Breast epithelium (tissue), 4 donors: Measurements from ENCODE around the gene FSHR. TPM values are rescaled to one million over a fixed set of nuclear protein-coding genes. Genes with fewer than 3 reads are reported as not detected.

ENCODE experiments used
- DNase-seq, 2 donors: peaks; one replicate each; pipeline ENCODE4 v3.0.0-alpha.2; 2019; ENCODE audit warnings: low spot score in 2 of 2
- H3K27ac ChIP-seq, 2 donors: fragments of 200-600 bp; sonication (generic) in 1 of 2; one replicate each; pipeline ENCODE4 v1.5.1; 2016 to 2019; ENCODE audit warnings: mild to moderate bottlenecking in 1 of 2
- H3K27me3 ChIP-seq, 2 donors: fragments of 200-600 bp; sonication (generic) in 1 of 2; one replicate each; pipeline versions ENCODE4 v1.5.1 to v1.6.0; 2017 to 2019; ENCODE audit warnings: control low read depth in 1 of 2, mild to moderate bottlenecking in 1 of 2
- H3K36me3 ChIP-seq: fragments of 200-600 bp; one replicate; pipeline ENCODE4 v1.5.1; 2019
- H3K4me1 ChIP-seq, 2 donors: fragments of 200-600 bp; sonication (generic); one replicate each; pipeline ENCODE4 v1.5.1; 2016 to 2019; ENCODE audit warnings: control low read depth in 1 of 2
- H3K4me3 ChIP-seq, 3 donors: fragments of 200-600 bp; sonication (generic); 1 replicate in 2 of 3; 2 replicates in 1 of 3; pipeline ENCODE4 v1.5.1; 2016 to 2019; ENCODE audit warnings: mild to moderate bottlenecking in 3 of 3, moderate library complexity in 2 of 3
- H3K9me3 ChIP-seq, 2 donors: fragments of 200-600 bp; sonication (generic) in 1 of 2; one replicate each; pipeline ENCODE4 v1.5.1; 2016 to 2019; ENCODE audit warnings: control low read depth in 1 of 2
- CTCF ChIP-seq, 3 donors: fragments of 450-650 bp; IDR thresholded peaks; one replicate each; pipeline ENCODE4 v1.5.1; 2016 to 2017; ENCODE audit warnings: antibody characterized with exemption in 3 of 3, mild to moderate bottlenecking in 3 of 3, moderate library complexity in 3 of 3
- POLR2A ChIP-seq: fragments of 450-650 bp; IDR thresholded peaks from one replicate; pipeline ENCODE4 v1.6.1; 2016; ENCODE audit warnings: antibody characterized with exemption, mild to moderate bottlenecking, moderate library complexity
- POLR2AphosphoS5 ChIP-seq, 3 donors: sonication (generic); formaldehyde crosslinking; IDR thresholded peaks; one replicate each; pipeline ENCODE4 v1.6.1; 2017; ENCODE audit warnings: antibody characterized with exemption in 3 of 3
- intact Hi-C: fragments of 100-400 bp; cut with DNase I; formaldehyde crosslinking; loops from one replicate; pipeline ENCODE4 v1.15.1; 2023; ENCODE audit warnings: low total_unique reads
- total RNA-seq, 3 donors: library from RNA; depleted of rRNA; stranded (reverse); fragments of >200 nt; gene quantifications; one replicate each; pipeline ENCODE4 v1.1.0, GENCODE V29; 2016

The FSHR gene
- total RNA-seq, 3 donors from 2014 or later: not detected

GRCh38 chr2:48940606-48941005, 213.7 kb downstream of the FSHR start:
- H3K4me3 ChIP-seq: no peak overlapping the region
- no peaks in the 10 kb centered on the region for H3K27me3 ChIP-seq
- H3K9me3 ChIP-seq: no peaks in the 10 kb centered on the region
- no peak for DNase-seq
- H3K36me3 ChIP-seq: no peaks in the 10 kb centered on the region
- intact Hi-C loops: no loop called here
- H3K4me1 ChIP-seq: no peaks in the 10 kb centered on the region
- no peak overlapping the region for H3K27ac ChIP-seq
- TF ChIP-seq POLR2AphosphoS5 (IDR thresholded peaks at IDR 0.05) (no peak), POLR2A (no peak), CTCF (IDR thresholded peaks at IDR 0.05) (no peak)

- intact Hi-C loops: loop anchor here (5.0 kb wide), 1 partner anchor 1178 kb away; no protein-coding TSS in a partner anchor
- no peaks in the 10 kb centered on the region for H3K9me3 ChIP-seq
- no peak overlapping the region for H3K4me3 ChIP-seq
- DNase-seq: no peak
- H3K27me3 ChIP-seq: no peaks in the 10 kb centered on the region
- H3K27ac ChIP-seq: no peak overlapping the region
- no peaks in the 10 kb centered on the region for H3K36me3 ChIP-seq
- H3K4me1 ChIP-seq: no peaks in the 10 kb centered on the region
- TF ChIP-seq CTCF (IDR thresholded peaks at IDR 0.05) (no peak), POLR2A (no peak)
These were observed 215.1 kb downstream of the FSHR start for GRCh38 chr2:48939232-48939631.

- DNase-seq: no peak
These were observed 216.1 kb downstream of the FSHR start for GRCh38 chr2:48938231-48938630.

GRCh38 chr2:48934807-48935206, 219.5 kb downstream of the FSHR start:
- no peaks in the 10 kb centered on the region for H3K9me3 ChIP-seq
- no peaks in the 10 kb centered on the region for H3K27me3 ChIP-seq
- H3K4me1 ChIP-seq: no peaks in the 10 kb centered on the region
- no peak overlapping the region for H3K27ac ChIP-seq
- no peak for DNase-seq
- no peak for TF ChIP-seq POLR2A
- no peaks in the 10 kb centered on the region for H3K36me3 ChIP-seq
- intact Hi-C loops: loop anchor here (5.0 kb wide), 1 partner anchor 1182 kb away; no protein-coding TSS in a partner anchor
- no peak overlapping the region for H3K4me3 ChIP-seq

More at GRCh38 chr2:48938231-48938630, 216.1 kb downstream of the FSHR start:
- no peak overlapping the region for H3K4me3 ChIP-seq
- no peak overlapping the region for H3K27ac ChIP-seq
- H3K36me3 ChIP-seq: no peaks in the 10 kb centered on the region
- no peaks in the 10 kb centered on the region for H3K4me1 ChIP-seq
- H3K9me3 ChIP-seq: no peaks in the 10 kb centered on the region
- TF ChIP-seq POLR2AphosphoS5 (IDR thresholded peaks at IDR 0.05) (no peak), POLR2A (no peak), CTCF (IDR thresholded peaks at IDR 0.05) (no peak)
- H3K27me3 ChIP-seq: no peaks in the 10 kb centered on the region
- intact Hi-C loops: loop anchor here (5.0 kb wide), 1 partner anchor 1179 kb away; no protein-coding TSS in a partner anchor

GRCh38 chr2:48933828-48934497, 220.4 kb downstream of the FSHR start:
- no peaks in the 10 kb centered on the region for H3K36me3 ChIP-seq
- intact Hi-C loops: no loop called here
- TF ChIP-seq POLR2AphosphoS5 (IDR thresholded peaks at IDR 0.05) (no peak), CTCF (IDR thresholded peaks at IDR 0.05) (no peak), POLR2A (no peak)

More at GRCh38 chr2:48933828-48934497, 220.4 kb downstream of the FSHR start:
- no peak overlapping the region for H3K27ac ChIP-seq
- no peaks in the 10 kb centered on the region for H3K9me3 ChIP-seq
- no peaks in the 10 kb centered on the region for H3K4me1 ChIP-seq
- DNase-seq: no peak
- no peaks in the 10 kb centered on the region for H3K27me3 ChIP-seq
- no peak overlapping the region for H3K4me3 ChIP-seq
